NCI-H1048 (cell line): ENCODE results near the gene TGFBR2.

Experiments used
- DNase-seq: peaks from one replicate; lab custom pipeline; 2025; lab: John Stamatoyannopoulos, UW

Gene TGFBR2

GRCh38 chr3:30602946-30603345, 3.5 kb upstream of the TGFBR2 start:
- DNase-seq = no peak

DNA sequence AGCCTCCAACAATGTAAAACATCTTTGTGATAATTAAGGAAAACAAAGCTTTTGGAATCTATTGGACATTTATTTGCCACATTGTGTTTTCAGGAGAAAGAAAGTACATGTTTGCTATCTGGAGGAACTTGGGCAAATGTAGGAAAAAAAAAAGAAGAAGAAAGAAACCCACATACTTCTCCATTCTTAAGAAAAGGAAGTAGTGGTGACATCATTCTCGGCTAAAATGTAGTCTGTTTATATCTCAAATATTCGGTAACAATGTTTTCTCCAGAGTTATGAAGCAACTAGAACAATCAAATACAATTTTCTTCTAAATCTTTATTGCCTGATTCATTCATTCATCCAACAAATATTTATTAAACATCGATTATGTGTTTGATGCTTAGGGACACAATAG, 2.3 kb upstream of the TGFBR2 start:
- no peak for DNase-seq

GRCh38 chr3:30604558-30604957, 1.8 kb upstream of the TGFBR2 start:
- DNase-seq = no peak

GRCh38 chr3:30605005-30605404, 1.4 kb upstream of the TGFBR2 start:
- DNase-seq = no peak

GRCh38 chr3:30605706-30606300, 598 bp upstream of the TGFBR2 start:
- no peak for DNase-seq

GRCh38 chr3:30607032-30607833, 832 bp downstream of the TGFBR2 start:
- DNase-seq = no peak

GRCh38 chr3:30608598-30608947, 2.2 kb downstream of the TGFBR2 start:
- no peak for DNase-seq

DNA sequence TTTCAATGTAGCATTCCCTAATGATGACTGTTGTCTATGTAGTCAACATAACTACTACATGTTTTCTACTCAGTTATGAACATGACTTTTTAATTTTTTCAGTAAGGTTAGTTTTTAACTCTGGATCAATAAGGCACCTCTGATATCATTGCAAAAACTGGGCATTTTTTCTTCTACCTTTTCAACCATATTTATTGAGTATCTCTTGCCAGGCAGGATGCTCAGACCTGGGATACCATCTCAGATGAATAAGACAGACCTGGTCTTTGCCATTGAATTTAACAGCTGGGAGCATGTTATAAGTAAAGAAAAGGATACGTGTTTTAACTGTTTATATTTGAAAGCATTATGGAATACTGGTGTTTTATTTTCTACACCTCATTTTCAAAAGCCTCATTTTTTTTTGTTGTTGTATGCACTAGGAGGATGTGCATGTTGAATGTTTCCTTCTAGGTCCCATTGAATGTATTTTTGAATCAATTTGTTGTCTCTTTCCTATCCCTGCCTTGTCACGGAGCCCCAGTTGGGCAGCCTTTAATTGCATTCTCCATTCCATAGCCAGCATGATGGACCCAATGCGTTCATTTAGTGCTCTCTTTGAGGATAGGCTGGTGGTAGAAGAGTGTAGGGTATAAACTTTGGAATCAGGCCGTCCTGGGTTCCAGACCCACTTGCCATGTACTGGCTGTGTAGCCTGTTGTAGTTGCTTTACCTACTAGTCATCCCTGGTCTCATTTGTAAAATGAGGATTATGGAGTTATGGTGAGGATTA, 3.7 kb downstream of the TGFBR2 start:
- DNase-seq = no peak

DNA sequence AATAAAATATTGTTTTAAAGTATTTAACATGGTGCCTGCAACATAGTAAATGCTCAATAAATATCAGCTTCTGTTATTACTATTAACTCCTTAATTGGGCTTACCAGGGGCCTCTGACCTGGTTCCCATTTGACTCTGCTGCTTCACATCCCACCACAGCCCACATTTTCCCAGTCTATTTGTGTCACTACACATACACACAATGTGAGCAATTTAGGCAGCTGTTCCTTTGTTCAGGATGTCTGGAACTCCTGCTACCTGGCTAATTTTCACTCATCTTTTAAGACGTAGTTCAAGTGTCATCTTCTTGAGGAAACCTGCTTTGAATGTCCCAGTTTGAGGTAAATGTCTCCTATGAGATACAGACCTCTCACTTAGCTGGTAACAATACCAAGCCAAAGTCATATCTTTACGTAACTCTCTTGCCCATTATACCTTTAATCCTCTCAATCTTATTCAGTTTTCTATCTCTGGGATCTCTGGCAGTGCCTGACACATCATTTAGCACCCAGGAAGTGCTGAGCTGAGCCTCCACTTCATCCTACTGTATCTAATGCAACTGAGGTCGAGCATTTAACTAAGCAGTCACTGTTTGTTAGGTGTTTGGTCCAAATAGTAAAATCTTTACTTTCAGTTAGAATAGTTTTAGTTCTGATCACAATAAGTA, 4.4 kb downstream of the TGFBR2 start:
- no peak for DNase-seq

- no peak for DNase-seq
These were observed 5.4 kb downstream of the TGFBR2 start for GRCh38 chr3:30611613-30612436.

GRCh38 chr3:30612437-30613132, 6.2 kb downstream of the TGFBR2 start:
- no peak for DNase-seq

GRCh38 chr3:30613133-30613825, 6.9 kb downstream of the TGFBR2 start:
- no peak for DNase-seq

- DNase-seq = no peak
These were observed 8.0 kb downstream of the TGFBR2 start for GRCh38 chr3:30614373-30614772.

- DNase-seq = no peak
These were observed 8.5 kb downstream of the TGFBR2 start for GRCh38 chr3:30614943-30615342.

GRCh38 chr3:30615615-30616346, 9.4 kb downstream of the TGFBR2 start:
- DNase-seq = no peak

- no peak for DNase-seq
These were observed 10.1 kb downstream of the TGFBR2 start for GRCh38 chr3:30616347-30617027.

- no peak for DNase-seq
These were observed 10.7 kb downstream of the TGFBR2 start for GRCh38 chr3:30617069-30617468.

DNA sequence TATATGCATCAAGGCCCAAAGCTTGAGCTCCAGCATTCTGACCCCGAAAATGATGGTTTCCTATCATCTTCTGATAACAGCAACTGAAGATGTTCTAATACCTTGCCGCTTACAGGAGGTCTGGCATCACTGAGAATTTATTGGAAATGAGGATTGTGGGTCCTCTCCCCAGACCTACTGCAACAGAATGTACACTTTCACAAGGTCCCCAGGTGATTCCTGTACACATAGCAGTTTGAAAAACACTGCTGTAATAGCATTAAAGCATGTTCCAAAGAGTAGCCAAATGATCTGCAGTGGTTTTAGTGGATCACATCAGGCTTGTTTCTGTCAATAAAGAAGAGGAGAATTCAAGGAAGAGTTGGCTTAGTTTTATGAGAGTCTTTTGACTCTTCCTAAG, 11.3 kb downstream of the TGFBR2 start:
- DNase-seq = no peak

- no peak for DNase-seq
These were observed 12.1 kb downstream of the TGFBR2 start for GRCh38 chr3:30618526-30618925.
